IgD-negative memory B cell (primary cell): ENCODE data around the gene SVIL. TPM values are rescaled to one million over a fixed set of nuclear protein-coding genes. Genes with fewer than 3 reads are reported as not detected.
"Not testable (repeated sequence)": the region's sequence is repeated elsewhere in the genome, so short reads cannot be mapped to it uniquely, and the experiment has no call there.

Source experiments
- H3K27ac Mint-ChIP-seq, 3 donors: one replicate each; pipeline ENCODE4 v1.8.0; 2020 to 2022; ENCODE audit warnings: mild to moderate bottlenecking in 3 of 3, mixed read lengths in 3 of 3, moderate library complexity in 1 of 3
- H3K27me3 Mint-ChIP-seq: one replicate; pipeline ENCODE4 v1.8.0; 2021; ENCODE audit warnings: mixed read lengths
- H3K36me3 Mint-ChIP-seq: one replicate; pipeline ENCODE4 v1.8.0; 2020; ENCODE audit warnings: mild to moderate bottlenecking, mixed read lengths
- H3K4me1 Mint-ChIP-seq, 3 donors: one replicate each; pipeline ENCODE4 v1.8.0; 2020 to 2022; ENCODE audit warnings: mixed read lengths in 3 of 3, mild to moderate bottlenecking in 1 of 3
- H3K4me3 Mint-ChIP-seq, 4 donors: one replicate each; pipeline ENCODE4 v1.8.0; 2020 to 2022; ENCODE audit warnings: mild to moderate bottlenecking in 4 of 4, mixed read lengths in 4 of 4, moderate library complexity in 3 of 4
- H3K9me3 Mint-ChIP-seq, 3 donors: one replicate each; pipeline ENCODE4 v1.8.0; 2020 to 2021; ENCODE audit warnings: mixed read lengths in 3 of 3, mild to moderate bottlenecking in 1 of 3
- polyA plus RNA-seq: library from polyadenylated mRNA; unstranded; fragments of 300-500 nt; fragmentation: Illumina TruSeq; gene quantifications from one replicate; pipeline ENCODE4 v1.2.3, GENCODE V29; 2021

Gene SVIL
- polyA plus RNA-seq, 1 donor from 2014 or later, result 2.6 TPM

- not testable (repeated sequence) for H3K27ac Mint-ChIP-seq, H3K9me3 Mint-ChIP-seq, H3K4me1 Mint-ChIP-seq, H3K27me3 Mint-ChIP-seq, H3K36me3 Mint-ChIP-seq, H3K4me3 Mint-ChIP-seq
Observed at GRCh38 chr10:29570248-29570647, 64.5 kb downstream of the SVIL start.

DNA sequence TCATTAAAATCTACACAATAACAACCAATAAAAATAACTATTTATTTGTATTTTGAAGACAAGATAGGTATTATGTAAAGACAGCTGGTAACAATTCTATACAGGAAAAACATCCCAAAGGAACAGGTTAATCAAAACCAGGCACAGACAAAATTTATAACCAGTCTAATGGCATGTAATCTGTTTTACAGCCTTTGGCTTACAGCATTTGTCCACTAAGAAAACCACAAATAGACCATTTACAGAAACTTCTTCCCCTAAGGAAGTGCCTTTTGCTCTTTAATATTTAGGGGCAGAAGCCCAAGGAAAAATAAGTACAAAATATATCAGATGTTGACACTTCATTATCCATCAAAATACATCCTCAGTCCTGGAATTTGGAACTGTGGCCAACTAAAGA, 65.0 kb downstream of the SVIL start:
- no peaks in the 10 kb centered on the region for H3K4me1 Mint-ChIP-seq
- H3K27me3 Mint-ChIP-seq, result no peaks in the 10 kb centered on the region
- H3K4me3 Mint-ChIP-seq, result no peak overlapping the region
- peaks cover 0 to 2% (median 0%) of the 10 kb centered on the region in 3 donors for H3K9me3 Mint-ChIP-seq
- no peak overlapping the region for H3K27ac Mint-ChIP-seq
- no peaks in the 10 kb centered on the region for H3K36me3 Mint-ChIP-seq

DNA sequence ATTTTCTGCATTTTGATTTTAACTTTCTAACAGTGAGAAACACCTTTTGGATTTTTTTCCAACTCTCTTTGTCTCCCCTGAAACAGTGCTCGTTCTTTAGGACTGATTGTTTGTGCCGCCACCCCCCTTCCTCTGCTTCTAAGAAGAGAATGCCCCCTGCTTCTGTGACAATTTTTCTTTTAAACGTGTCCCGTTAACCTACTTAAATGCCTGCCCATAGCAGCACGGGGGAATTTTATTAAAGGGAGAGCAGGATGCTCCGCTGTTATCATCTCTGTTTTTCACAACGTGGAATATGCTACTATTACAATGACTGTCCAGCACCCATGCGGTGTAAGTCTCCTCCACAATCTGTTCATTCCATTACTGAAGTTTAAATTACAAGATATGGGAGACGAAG, 67.8 kb downstream of the SVIL start:
- H3K4me3 Mint-ChIP-seq, result no peak overlapping the region
- H3K4me1 Mint-ChIP-seq, result peaks cover 4 to 8% (median 7%) of the 10 kb centered on the region in 3 donors
- H3K27me3 Mint-ChIP-seq, result no peaks in the 10 kb centered on the region
- no peaks in the 10 kb centered on the region for H3K36me3 Mint-ChIP-seq
- no peak overlapping the region for H3K27ac Mint-ChIP-seq
- peaks cover 0 to 2% (median 0%) of the 10 kb centered on the region in 3 donors for H3K9me3 Mint-ChIP-seq

GRCh38 chr10:29566209-29566608, 68.6 kb downstream of the SVIL start:
- H3K27ac Mint-ChIP-seq, H3K27me3 Mint-ChIP-seq, H3K36me3 Mint-ChIP-seq: not testable (repeated sequence)

DNA sequence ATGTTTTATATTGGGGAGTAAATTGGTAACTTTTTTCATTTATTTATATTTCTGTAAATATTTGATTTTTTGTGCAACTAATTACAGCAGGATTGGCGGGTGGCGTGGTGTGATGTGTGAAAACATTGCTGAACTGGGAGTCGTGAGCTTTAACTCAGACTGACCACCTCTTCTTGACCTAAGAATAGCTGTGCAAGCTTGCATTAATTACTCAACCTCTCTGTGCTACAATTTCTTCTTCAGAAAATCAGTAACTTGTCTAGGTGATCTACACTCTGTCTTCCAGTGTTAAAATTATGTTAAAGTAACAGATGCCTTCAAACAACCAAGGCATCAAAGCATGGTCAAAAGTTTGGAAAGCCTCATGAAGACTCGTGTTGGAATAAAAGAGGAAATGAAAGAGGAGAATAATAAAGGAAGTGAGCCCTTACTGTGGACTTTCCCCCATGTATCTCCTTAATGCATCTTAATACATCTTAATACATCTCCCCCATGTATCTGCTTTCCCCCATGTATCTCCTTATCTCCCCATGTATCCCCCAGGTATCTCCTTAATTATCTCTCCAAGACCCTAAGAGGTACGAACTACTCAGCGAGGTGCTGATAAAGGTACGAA, 71.2 kb downstream of the SVIL start:
- Mint-ChIP-seq H3K4me3 (peak overlapping the region in 2 of 4 donors; percentile 18 to 68), H3K27ac (no peak overlapping the region), H3K36me3 (no peaks in the 10 kb centered on the region), H3K27me3 (no peaks in the 10 kb centered on the region), H3K4me1 (peaks cover 4 to 8% (median 7%) of the 10 kb centered on the region in 3 donors), H3K9me3 (peaks cover 0 to 2% (median 0%) of the 10 kb centered on the region in 3 donors)

More at GRCh38 chr10:29566209-29566608, 68.6 kb downstream of the SVIL start:
- H3K4me3 Mint-ChIP-seq, result peak overlapping the region in 1 of 4 donors; percentile 25
- H3K9me3 Mint-ChIP-seq, H3K4me1 Mint-ChIP-seq: not testable (repeated sequence)

DNA sequence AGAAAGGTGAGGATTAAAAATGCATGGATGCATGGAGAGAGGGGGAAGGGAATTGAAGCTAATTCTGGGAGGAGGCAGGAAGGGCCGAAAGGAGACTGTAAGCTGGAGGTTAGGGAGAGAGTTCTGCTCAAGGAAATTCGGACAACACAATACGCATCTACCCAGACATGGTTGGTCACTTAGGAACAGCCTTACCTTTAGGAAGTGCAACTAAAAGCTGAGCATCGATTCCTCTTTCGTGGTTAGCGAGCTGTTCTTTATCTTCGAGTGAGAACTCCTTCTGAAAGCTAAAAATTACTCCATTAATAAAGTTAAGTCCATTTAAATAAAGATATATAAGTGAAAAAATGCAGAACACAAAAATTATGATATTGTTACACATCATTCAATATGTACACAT, 71.8 kb downstream of the SVIL start:
- not testable (repeated sequence) for H3K27me3 Mint-ChIP-seq, H3K36me3 Mint-ChIP-seq, H3K4me3 Mint-ChIP-seq, H3K27ac Mint-ChIP-seq, H3K9me3 Mint-ChIP-seq, H3K4me1 Mint-ChIP-seq

GRCh38 chr10:29559996-29560395, 74.8 kb downstream of the SVIL start:
- Mint-ChIP-seq H3K27me3 (no peaks in the 10 kb centered on the region), H3K9me3 (no peaks in the 10 kb centered on the region), H3K36me3 (no peaks in the 10 kb centered on the region), H3K4me1 (peaks cover 4 to 8% (median 7%) of the 10 kb centered on the region in 3 donors), H3K4me3 (no peak overlapping the region), H3K27ac (no peak overlapping the region)

- no peak overlapping the region for H3K27ac Mint-ChIP-seq
- no peaks in the 10 kb centered on the region for H3K36me3 Mint-ChIP-seq
- H3K4me1 Mint-ChIP-seq, result no peaks in the 10 kb centered on the region
- H3K27me3 Mint-ChIP-seq, result no peaks in the 10 kb centered on the region
- H3K4me3 Mint-ChIP-seq, result no peak overlapping the region
- H3K9me3 Mint-ChIP-seq, result no peaks in the 10 kb centered on the region
Observed at GRCh38 chr10:29557665-29558064, 77.1 kb downstream of the SVIL start.

DNA sequence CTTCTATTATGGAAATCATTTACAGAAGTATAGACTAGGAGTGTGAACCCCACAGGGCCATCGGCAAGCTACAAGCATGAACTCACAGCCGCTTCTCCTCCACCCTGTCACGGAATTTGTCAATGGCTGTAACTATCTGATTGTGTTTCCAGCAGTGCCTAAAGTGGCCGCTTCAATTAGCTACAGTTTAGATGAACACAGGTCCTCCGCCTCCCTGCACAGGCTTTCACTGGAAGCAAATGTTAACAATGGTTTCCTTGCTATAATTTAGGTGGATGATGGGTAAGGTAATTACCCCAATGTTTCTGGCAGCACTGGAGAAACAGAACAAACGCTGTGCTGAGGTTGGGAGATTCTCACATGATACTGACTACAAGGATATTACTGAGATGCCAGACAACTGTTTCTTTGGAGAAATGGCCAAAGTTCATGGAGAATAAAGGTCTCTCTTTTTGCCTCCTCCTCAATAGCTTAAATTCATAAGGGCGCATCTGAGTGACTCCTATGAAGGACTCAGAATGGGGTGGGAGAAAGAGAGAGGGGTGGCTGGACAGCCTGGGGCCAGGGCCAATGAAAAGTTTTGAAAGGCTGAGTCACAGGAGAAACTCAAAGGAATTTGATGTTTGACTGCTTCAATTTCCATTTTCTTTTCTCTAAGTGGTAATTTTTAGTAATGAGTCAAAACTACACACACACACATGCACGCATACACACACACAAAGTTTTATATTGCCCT, 78.9 kb downstream of the SVIL start:
- H3K27me3 Mint-ChIP-seq, result no peaks in the 10 kb centered on the region
- no peaks in the 10 kb centered on the region for H3K36me3 Mint-ChIP-seq
- peak overlapping the region in 1 of 3 donors; percentile 40 for H3K27ac Mint-ChIP-seq
- H3K4me1 Mint-ChIP-seq, result no peaks in the 10 kb centered on the region
- H3K9me3 Mint-ChIP-seq, result no peaks in the 10 kb centered on the region
- H3K4me3 Mint-ChIP-seq, result no peak overlapping the region

- Mint-ChIP-seq H3K4me1 (no peaks in the 10 kb centered on the region), H3K4me3 (no peak overlapping the region), H3K27me3 (no peaks in the 10 kb centered on the region), H3K9me3 (no peaks in the 10 kb centered on the region), H3K27ac (peak overlapping the region in 1 of 3 donors; percentile 40), H3K36me3 (no peaks in the 10 kb centered on the region)
Observed at GRCh38 chr10:29555091-29555745, 79.6 kb downstream of the SVIL start.

GRCh38 chr10:29554660-29555059, 80.1 kb downstream of the SVIL start:
- Mint-ChIP-seq H3K27ac (no peak overlapping the region), H3K4me3 (no peak overlapping the region), H3K27me3 (no peaks in the 10 kb centered on the region), H3K36me3 (no peaks in the 10 kb centered on the region), H3K9me3 (no peaks in the 10 kb centered on the region), H3K4me1 (no peaks in the 10 kb centered on the region)

GRCh38 chr10:29553544-29554250, 81.1 kb downstream of the SVIL start:
- no peak overlapping the region for H3K4me3 Mint-ChIP-seq
- no peaks in the 10 kb centered on the region for H3K9me3 Mint-ChIP-seq
- no peaks in the 10 kb centered on the region for H3K27me3 Mint-ChIP-seq
- no peak overlapping the region for H3K27ac Mint-ChIP-seq
- H3K4me1 Mint-ChIP-seq, result no peaks in the 10 kb centered on the region
- no peaks in the 10 kb centered on the region for H3K36me3 Mint-ChIP-seq

DNA sequence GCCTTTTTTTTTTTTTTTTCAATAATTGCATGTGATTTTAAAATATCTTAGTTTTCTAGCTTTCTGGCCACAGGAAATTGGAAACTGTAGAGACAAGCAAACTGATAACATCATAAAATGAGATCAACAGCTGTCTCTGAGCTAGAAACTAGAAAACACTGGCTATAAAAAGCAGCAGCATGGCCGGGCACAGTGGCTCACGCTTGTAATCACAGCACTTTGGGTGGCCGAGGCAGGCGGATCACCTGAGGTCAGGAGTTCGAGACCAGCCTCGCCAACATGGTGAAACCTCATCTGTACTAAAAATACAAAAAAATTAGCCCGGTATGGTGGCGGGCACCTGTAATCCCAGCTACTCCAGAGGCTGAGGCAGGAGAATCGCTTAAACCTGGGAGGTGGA, 81.7 kb downstream of the SVIL start:
- not testable (repeated sequence) for H3K4me1 Mint-ChIP-seq, H3K27ac Mint-ChIP-seq, H3K27me3 Mint-ChIP-seq, H3K9me3 Mint-ChIP-seq, H3K36me3 Mint-ChIP-seq, H3K4me3 Mint-ChIP-seq

- H3K4me1 Mint-ChIP-seq, H3K9me3 Mint-ChIP-seq, H3K36me3 Mint-ChIP-seq, H3K27ac Mint-ChIP-seq, H3K27me3 Mint-ChIP-seq, H3K4me3 Mint-ChIP-seq: not testable (repeated sequence)
Observed at GRCh38 chr10:29549493-29549892, 85.3 kb downstream of the SVIL start.

DNA sequence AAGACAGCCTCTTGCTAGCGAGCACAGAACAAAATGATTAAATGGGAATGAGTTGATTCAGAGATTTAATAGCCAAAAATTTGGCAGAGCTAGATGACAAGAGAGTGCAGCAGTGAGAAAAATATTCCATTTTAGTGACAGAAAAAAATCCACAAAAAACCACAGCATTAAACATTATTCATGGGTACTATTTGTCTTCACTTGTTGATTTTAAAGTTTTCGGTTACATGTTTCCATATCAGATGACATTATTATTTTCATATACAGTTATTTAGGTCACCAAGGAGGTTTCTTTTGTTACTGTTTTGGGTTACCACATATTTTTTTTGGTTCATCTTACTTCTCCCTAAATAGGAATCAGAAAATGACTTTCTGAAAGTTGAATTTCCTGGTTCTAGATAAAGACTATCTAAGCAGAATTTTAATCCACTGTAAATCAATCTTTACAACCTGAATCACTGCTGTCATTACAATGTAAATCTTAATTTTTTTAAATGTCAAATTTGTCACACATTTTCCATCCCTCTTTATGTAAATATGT, 87.9 kb downstream of the SVIL start:
- Mint-ChIP-seq H3K4me3 (no peak overlapping the region), H3K4me1 (peaks cover 0 to 6% (median 0%) of the 10 kb centered on the region in 3 donors), H3K9me3 (no peaks in the 10 kb centered on the region), H3K27me3 (no peaks in the 10 kb centered on the region), H3K36me3 (no peaks in the 10 kb centered on the region), H3K27ac (no peak overlapping the region)
